Prostate gland (tissue), 2 donors: ENCODE data around the gene CRAT. TPM values are rescaled to one million over a fixed set of nuclear protein-coding genes. Genes with fewer than 3 reads are reported as not detected.

ENCODE experiments used
- DNase-seq: peaks from one replicate; pipeline ENCODE4 v3.0.0-alpha.2; 2019; ENCODE audit warnings: low spot score
- H3K27ac ChIP-seq, 2 donors: fragments of 200-600 bp; sonication (generic); 2 replicates each; pipeline ENCODE4 v1.5.1; 2017 to 2019
- H3K27me3 ChIP-seq: fragments of 200-600 bp; sonication (generic); replicated peaks from 2 replicates; pipeline ENCODE4 v1.5.1; 2019; ENCODE audit not compliant: insufficient read depth
- H3K36me3 ChIP-seq, 2 donors: fragments of 200-600 bp; sonication (generic); 1 replicate in 1 of 2; 2 replicates in 1 of 2; pipeline versions ENCODE4 v1.5.1 to v1.8.1; 2017 to 2019
- H3K4me1 ChIP-seq: fragments of 200-600 bp; sonication (generic); replicated peaks from 2 replicates; pipeline ENCODE4 v1.5.1; 2019
- H3K4me3 ChIP-seq, 2 donors: fragments of 200-600 bp; sonication (generic); 2 replicates each; pipeline ENCODE4 v1.5.1; 2017 to 2019
- H3K9me3 ChIP-seq: fragments of 200-600 bp; sonication (generic); 2 replicates; pipeline ENCODE4 v1.5.1; 2017
- CTCF ChIP-seq, 4 experiments: fragments of 200-600 bp in 2 of 4; fragments of 450-650 bp in 2 of 4; sonication (generic) in 2 of 4; IDR thresholded peaks; 1 replicate in 3 of 4; 2 replicates in 1 of 4; pipeline ENCODE4 v1.5.1; 2016 to 2019; ENCODE audit warnings: antibody characterized with exemption in 4 of 4, mild to moderate bottlenecking in 2 of 4, moderate library complexity in 2 of 4
- POLR2A ChIP-seq: fragments of 450-650 bp; IDR thresholded peaks from one replicate; pipeline ENCODE4 v1.6.1; 2016; ENCODE audit warnings: antibody characterized with exemption, mild to moderate bottlenecking
- POLR2AphosphoS5 ChIP-seq: sonication (generic); formaldehyde crosslinking; IDR thresholded peaks from one replicate; pipeline ENCODE4 v1.6.1; 2017; ENCODE audit warnings: antibody characterized with exemption
- WGBS: methylation state at CpG from one replicate; pipeline ENCODE4 v1.1.5; 2018; 5-methylcytosine and 5-hydroxymethylcytosine counted together
- intact Hi-C: fragments of 100-400 bp; cut with DNase I; formaldehyde crosslinking; loops from one replicate; pipeline ENCODE4 v1.14.2; 2022
- total RNA-seq, 2 donors: library from RNA; depleted of rRNA; stranded (reverse); fragments of >200 nt; gene quantifications; one replicate each; pipeline ENCODE4 v1.1.0, GENCODE V29; 2016

CRAT gene
- total RNA-seq, 2 donors from 2014 or later = 59.8 to 98.3 TPM

DNA sequence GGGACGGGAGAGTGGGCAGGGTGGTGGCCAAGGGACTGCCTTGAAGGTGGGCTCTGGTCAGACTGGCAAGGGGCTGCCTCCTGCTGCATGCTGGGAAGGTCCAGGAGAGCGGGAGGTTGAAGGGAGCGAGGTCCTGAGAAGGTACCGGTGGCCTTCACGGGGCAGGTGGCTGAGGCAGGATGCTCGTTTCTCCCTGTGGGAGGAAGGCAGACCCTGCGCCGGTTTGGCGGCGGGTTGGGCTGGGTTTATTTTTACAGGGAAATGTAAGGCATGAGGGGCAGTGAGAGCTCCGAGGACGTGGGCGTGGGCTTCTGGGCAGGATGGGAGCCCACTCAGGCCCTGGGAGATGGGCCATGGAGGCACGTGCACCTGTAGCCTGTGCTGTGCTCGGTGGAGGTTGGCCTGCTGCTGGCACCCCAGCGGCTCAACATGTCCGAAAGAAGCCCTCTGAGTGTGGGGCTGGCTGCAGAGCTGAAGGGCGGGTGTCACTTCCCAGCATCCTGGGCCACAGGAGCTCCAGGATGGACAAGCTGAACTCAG lies 40.1 kb upstream of the CRAT start:
- Histone ChIP-seq H3K27ac (no peak overlapping the region), H3K9me3 (no peaks in the 10 kb centered on the region), H3K36me3 (peaks cover 4 to 6% of the 10 kb centered on the region in 2 donors), H3K4me3 (no peak overlapping the region), H3K4me1 (peaks cover 11% of the 10 kb centered on the region), H3K27me3 (no peaks in the 10 kb centered on the region)
- 79% methylated on average over 18 of the region's 18 CpGs for WGBS
- DNase-seq = no peak
- intact Hi-C loops = no loop called here
- TF ChIP-seq CTCF (IDR thresholded peaks at IDR 0.05) = no peak
- TF ChIP-seq POLR2A = no peak
- no peak for TF ChIP-seq POLR2AphosphoS5

- no peak overlapping the region for H3K4me3 ChIP-seq
- intact Hi-C loops = no loop called here
- 82% methylated on average over 10 of the region's 10 CpGs for WGBS
- H3K36me3 ChIP-seq = peaks cover 4 to 6% of the 10 kb centered on the region in 2 donors
- no peak for TF ChIP-seq CTCF (IDR thresholded peaks at IDR 0.05)
- TF ChIP-seq POLR2AphosphoS5 = no peak
- TF ChIP-seq POLR2A = no peak
- H3K27ac ChIP-seq = no peak overlapping the region
- no peaks in the 10 kb centered on the region for H3K9me3 ChIP-seq
- peaks cover 17% of the 10 kb centered on the region for H3K4me1 ChIP-seq
- no peak for DNase-seq
- H3K27me3 ChIP-seq = no peaks in the 10 kb centered on the region
Measured at GRCh38 chr9:129150122-129150521, 39.5 kb upstream of the CRAT start.

DNA sequence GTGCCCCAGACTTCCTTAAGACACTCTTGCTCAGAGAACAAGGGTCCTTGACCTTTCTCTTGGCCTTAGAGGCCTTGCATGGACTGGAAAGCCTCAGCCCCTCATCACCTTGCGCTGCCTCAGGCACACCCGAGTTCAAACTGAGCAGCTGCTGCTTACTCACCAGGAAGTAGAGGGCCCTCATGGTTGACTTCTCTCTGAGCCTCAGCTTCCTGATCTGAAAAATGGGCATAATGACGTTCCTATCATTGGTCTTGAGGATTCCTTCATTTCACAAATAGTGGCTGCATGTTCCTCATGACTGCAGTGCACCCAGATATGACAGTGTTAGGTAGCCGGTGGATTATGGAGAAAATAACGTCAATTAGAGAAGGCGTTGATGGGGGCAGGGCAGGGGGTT lies 38.8 kb upstream of the CRAT start:
- Histone ChIP-seq H3K4me1 (peaks cover 20% of the 10 kb centered on the region), H3K27me3 (no peaks in the 10 kb centered on the region), H3K4me3 (no peak overlapping the region), H3K9me3 (no peaks in the 10 kb centered on the region), H3K27ac (no peak overlapping the region), H3K36me3 (peaks cover 4 to 6% of the 10 kb centered on the region in 2 donors)
- intact Hi-C loops = no loop called here
- no peak for DNase-seq
- TF ChIP-seq CTCF (IDR thresholded peaks at IDR 0.05) = no peak
- no peak for TF ChIP-seq POLR2AphosphoS5
- no peak for TF ChIP-seq POLR2A
- WGBS = 88% methylated on average over 6 of the region's 6 CpGs

DNA sequence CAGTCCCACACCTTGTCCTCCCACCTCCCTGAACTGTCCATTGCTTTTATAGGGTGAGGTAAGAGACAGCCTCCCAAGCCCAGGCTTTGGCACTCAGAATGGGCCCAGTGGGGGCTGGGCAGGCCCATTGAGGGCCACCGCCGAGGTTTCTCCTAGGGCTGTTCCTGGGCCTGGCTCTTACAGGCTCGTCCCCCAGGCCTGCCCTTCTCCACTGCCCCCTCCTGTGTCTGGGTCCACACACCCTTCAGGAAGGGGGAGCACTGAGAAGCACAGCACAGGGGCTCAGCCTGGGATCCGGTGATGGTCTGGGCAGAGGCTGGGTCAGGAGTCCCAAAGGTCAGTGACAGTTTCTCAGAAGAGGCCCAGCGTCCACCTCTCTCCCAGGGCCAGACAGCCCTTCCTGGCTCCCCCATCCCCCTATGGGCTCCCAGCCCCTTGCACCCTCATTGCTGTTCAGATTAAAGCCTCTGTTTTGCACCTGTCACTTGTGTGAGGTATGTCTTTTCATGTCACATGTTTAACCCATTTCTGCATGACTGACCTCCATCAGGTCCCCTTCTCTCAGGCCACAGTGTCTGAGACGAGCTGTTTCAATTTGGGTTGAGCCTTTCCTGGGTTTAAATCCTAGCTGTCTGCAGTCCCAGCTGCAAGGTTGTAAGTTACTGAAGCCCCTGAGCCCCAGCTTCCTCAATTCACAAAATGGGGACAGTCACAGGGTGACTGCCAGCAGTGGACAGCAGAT lies 38.0 kb upstream of the CRAT start:
- H3K4me1 ChIP-seq = peaks cover 23% of the 10 kb centered on the region
- TF ChIP-seq CTCF (IDR thresholded peaks at IDR 0.05) = no peak
- no peak for TF ChIP-seq POLR2A
- TF ChIP-seq POLR2AphosphoS5 = no peak
- WGBS = 62% methylated on average over 6 of the region's 6 CpGs
- peak overlapping the region in 1 of 2 donors; percentile 74 for H3K27ac ChIP-seq
- intact Hi-C loops = no loop called here
- DNase-seq = no peak
- H3K9me3 ChIP-seq = no peaks in the 10 kb centered on the region
- no peaks in the 10 kb centered on the region for H3K27me3 ChIP-seq
- no peak overlapping the region for H3K4me3 ChIP-seq
- H3K36me3 ChIP-seq = peaks cover 4 to 6% of the 10 kb centered on the region in 2 donors
